ENCODE data around the gene AGBL4. TPM values are rescaled to one million over a fixed set of nuclear protein-coding genes. Genes with fewer than 3 reads are reported as not detected.
A peak's percentile ranks its signal among the peaks of the same experiment; 100 is the strongest.

AGBL4 gene
- total RNA-seq, 1 experiment from 2014 or later = 0.33 TPM

- H3K9me2 ChIP-seq (replicated peaks; ENCODE audit: low read length) = no peaks in the 10 kb centered on the region
- H3K4me1 ChIP-seq (ENCODE audit: insufficient read depth, low read length) = no peaks in the 10 kb centered on the region
- no TSS peak for BruUV-seq (replicated peaks)
- 0 out of 2 replicates have a peak, but pooled peaks cover 2% of the 10 kb centered on the region for H3K36me3 ChIP-seq (ENCODE audit: low read depth, low read length)
- H3K79me2 ChIP-seq (ENCODE audit: low read length) = no peaks in the 10 kb centered on the region
- intact Hi-C loops (cut with micrococcal nuclease) = no loop called here
- no peak overlapping the region for H3K27ac ChIP-seq (ENCODE audit: low read length)
- no peak overlapping the region for H3K4me3 ChIP-seq (ENCODE audit: low read length)
- peak; percentile 29 for DNase-seq
- peaks cover 6% of the 10 kb centered on the region; the same call in 1 of the 2 replicates for H3K9me3 ChIP-seq (ENCODE audit: low read length)
- H3K4me2 ChIP-seq (ENCODE audit: low read length) = no peak overlapping the region
- no peaks in the 10 kb centered on the region for H3F3A ChIP-seq (ENCODE audit: low read length, unreplicated experiment)
- CTCF ChIA-PET = no interaction called here
- H4K20me1 ChIP-seq (ENCODE audit: low read length) = no peaks in the 10 kb centered on the region
- ATAC-seq = no peak
- POLR2A ChIA-PET (ENCODE audit: unreplicated experiment) = no interaction called here
- no peaks in the 10 kb centered on the region for H3K27me3 ChIP-seq (ENCODE audit: low read length)
- no peak for TF ChIP-seq CTCF (conservative IDR thresholded peaks at IDR 0.05; ENCODE audit: low read depth, low read length)
- TF ChIP-seq EZH2phosphoT487 (IDR thresholded peaks at IDR 0.05; ENCODE audit: borderline replicate concordance, low read length) = no peak
- no peak for TF ChIP-seq EZH2 (IDR thresholded peaks at IDR 0.05; ENCODE audit: low read length, unreplicated experiment)
- no peak overlapping the region for H3K9ac ChIP-seq (ENCODE audit: low read length)
- no peak overlapping the region for H2AFZ ChIP-seq (ENCODE audit: low read length)
These were observed 447.3 kb downstream of the AGBL4 start for GRCh38 chr1:49576327-49576901.

- Histone ChIP-seq H3K4me1 (ENCODE audit: insufficient read depth, low read length) (no peaks in the 10 kb centered on the region), H3K9me3 (ENCODE audit: low read length) (no peaks in the 10 kb centered on the region), H3K9me2 (replicated peaks; ENCODE audit: low read length) (no peaks in the 10 kb centered on the region), H3K79me2 (ENCODE audit: low read length) (no peaks in the 10 kb centered on the region), H3K4me3 (ENCODE audit: low read length) (no peak overlapping the region), H3K27me3 (ENCODE audit: low read length) (no peaks in the 10 kb centered on the region), H3K9ac (ENCODE audit: low read length) (no peak overlapping the region), H3K27ac (ENCODE audit: low read length) (no peak overlapping the region), H3F3A (ENCODE audit: low read length, unreplicated experiment) (no peaks in the 10 kb centered on the region), H3K36me3 (ENCODE audit: low read depth, low read length) (no peaks in the 10 kb centered on the region), H2AFZ (ENCODE audit: low read length) (no peak overlapping the region), H3K4me2 (ENCODE audit: low read length) (no peak overlapping the region), H4K20me1 (ENCODE audit: low read length) (no peaks in the 10 kb centered on the region)
- POLR2A ChIA-PET (ENCODE audit: unreplicated experiment) = no interaction called here
- ATAC-seq (no peak), DNase-seq (no peak)
- intact Hi-C loops (cut with micrococcal nuclease) = no loop called here
- TF ChIP-seq EZH2 (IDR thresholded peaks at IDR 0.05; ENCODE audit: low read length, unreplicated experiment) (no peak), EZH2phosphoT487 (IDR thresholded peaks at IDR 0.05; ENCODE audit: borderline replicate concordance, low read length) (no peak), CTCF (conservative IDR thresholded peaks at IDR 0.05; ENCODE audit: low read depth, low read length) (no peak)
- CTCF ChIA-PET = no interaction called here
- BruUV-seq (replicated peaks) = no TSS peak
These were observed 467.0 kb downstream of the AGBL4 start for GRCh38 chr1:49556676-49557234.

GRCh38 chr1:49552101-49552500, 471.7 kb downstream of the AGBL4 start:
- no peak overlapping the region for H2AFZ ChIP-seq (ENCODE audit: low read length)
- no TSS peak for BruUV-seq (replicated peaks)
- intact Hi-C loops (cut with micrococcal nuclease) = no loop called here
- TF ChIP-seq EZH2phosphoT487 (IDR thresholded peaks at IDR 0.05; ENCODE audit: borderline replicate concordance, low read length) (no peak), EZH2 (IDR thresholded peaks at IDR 0.05; ENCODE audit: low read length, unreplicated experiment) (no peak), CTCF (conservative IDR thresholded peaks at IDR 0.05; ENCODE audit: low read depth, low read length) (no peak)
- no peaks in the 10 kb centered on the region for H3K9me2 ChIP-seq (replicated peaks; ENCODE audit: low read length)
- POLR2A ChIA-PET (ENCODE audit: unreplicated experiment) = no interaction called here
- H3K27ac ChIP-seq (ENCODE audit: low read length) = no peak overlapping the region
- H3K9me3 ChIP-seq (ENCODE audit: low read length) = no peaks in the 10 kb centered on the region
- no peaks in the 10 kb centered on the region; the same call in 1 of the 2 replicates for H3K36me3 ChIP-seq (ENCODE audit: low read depth, low read length)
- no peaks in the 10 kb centered on the region for H3F3A ChIP-seq (ENCODE audit: low read length, unreplicated experiment)
- H3K27me3 ChIP-seq (ENCODE audit: low read length) = no peaks in the 10 kb centered on the region
- no peak overlapping the region for H3K4me2 ChIP-seq (ENCODE audit: low read length)
- DNase-seq = no peak
- no peaks in the 10 kb centered on the region for H3K79me2 ChIP-seq (ENCODE audit: low read length)
- H3K4me1 ChIP-seq (ENCODE audit: insufficient read depth, low read length) = no peaks in the 10 kb centered on the region
- no peak overlapping the region for H3K9ac ChIP-seq (ENCODE audit: low read length)
- H4K20me1 ChIP-seq (ENCODE audit: low read length) = no peaks in the 10 kb centered on the region
- no peak for ATAC-seq
- CTCF ChIA-PET = no interaction called here
- no peak overlapping the region for H3K4me3 ChIP-seq (ENCODE audit: low read length)
